HPDE6-E6E7 (cell line): Measurements from ENCODE around the gene GRIN2A.

Source experiments
- DNase-seq: peaks from one replicate; pipeline ENCODE4 v3.0.0; 2011; ENCODE audit warnings: missing footprints; ENCODE audit errors: extremely low spot score

GRIN2A gene

DNA sequence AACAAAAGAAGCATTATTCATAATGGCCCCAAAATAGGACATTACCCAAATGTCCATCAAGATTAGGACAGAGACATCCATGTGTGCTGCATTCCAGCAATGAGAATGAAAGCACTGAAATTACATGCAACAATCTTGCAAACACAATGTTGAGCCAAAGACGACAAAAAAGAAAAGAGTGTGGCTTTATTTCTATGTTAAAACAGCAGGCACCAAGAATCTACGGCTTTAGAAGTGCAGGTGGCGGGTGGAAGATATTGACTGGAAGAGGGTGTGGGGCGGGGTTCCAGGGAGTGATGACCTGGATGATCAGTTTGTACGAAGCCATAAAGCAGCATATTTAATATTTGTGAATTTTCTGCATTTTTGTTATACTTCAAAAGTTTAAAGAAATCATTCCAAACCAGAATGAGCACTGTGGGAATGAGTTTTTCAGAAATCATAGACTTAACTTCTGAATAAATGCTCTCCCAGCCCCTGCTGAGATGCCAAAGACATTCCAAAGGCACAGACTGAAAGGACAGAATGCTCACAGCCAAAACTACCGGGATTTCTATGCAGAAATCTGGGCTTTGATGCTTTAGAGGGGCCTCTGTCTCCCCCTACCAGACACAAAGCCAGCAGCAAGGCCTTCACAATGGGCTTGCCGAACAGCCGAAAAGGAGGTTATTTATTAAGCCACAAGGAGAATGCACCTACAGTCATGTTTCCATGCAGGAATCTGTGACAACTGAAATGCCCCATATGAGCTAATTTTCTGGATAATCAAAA, 361.6 kb downstream of the GRIN2A start:
- no peak for DNase-seq

DNA sequence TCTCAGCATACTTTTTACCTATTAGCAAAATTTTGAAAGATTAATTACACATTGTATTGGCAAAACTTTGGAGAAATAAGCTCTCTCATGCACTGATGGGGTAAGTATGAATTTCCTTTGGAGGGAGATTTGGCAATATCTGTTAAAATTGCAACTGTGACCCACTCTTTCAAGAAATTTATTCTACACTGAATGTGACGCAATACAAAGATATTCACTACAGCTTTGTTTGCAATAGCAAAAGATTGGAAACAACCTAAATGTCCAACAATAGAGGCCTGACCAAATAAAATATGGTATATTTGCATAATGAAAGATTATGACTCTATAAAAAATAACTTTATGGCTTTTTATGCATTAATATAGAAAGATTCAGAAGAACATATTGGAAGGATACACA, 363.5 kb downstream of the GRIN2A start:
- DNase-seq = no peak

DNA sequence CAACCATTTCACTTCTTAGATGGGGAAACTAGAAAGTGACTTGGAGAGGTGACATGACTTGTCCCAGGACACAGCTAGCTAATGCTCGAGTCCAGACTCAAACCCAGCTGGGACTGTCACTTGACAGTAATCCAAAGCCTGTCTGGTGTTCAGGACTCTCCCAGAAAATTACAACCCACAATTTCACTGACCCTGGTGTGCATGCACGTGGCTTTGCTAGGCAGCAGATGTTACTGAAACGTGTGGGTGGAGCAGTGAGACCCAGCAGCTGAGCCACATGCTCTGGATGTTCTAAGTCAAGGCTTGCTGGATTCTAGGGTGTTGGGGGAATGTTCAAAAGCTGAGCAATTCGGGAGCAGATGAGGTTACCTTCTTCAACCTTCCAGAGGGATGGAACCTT, 364.6 kb downstream of the GRIN2A start:
- no peak for DNase-seq

DNA sequence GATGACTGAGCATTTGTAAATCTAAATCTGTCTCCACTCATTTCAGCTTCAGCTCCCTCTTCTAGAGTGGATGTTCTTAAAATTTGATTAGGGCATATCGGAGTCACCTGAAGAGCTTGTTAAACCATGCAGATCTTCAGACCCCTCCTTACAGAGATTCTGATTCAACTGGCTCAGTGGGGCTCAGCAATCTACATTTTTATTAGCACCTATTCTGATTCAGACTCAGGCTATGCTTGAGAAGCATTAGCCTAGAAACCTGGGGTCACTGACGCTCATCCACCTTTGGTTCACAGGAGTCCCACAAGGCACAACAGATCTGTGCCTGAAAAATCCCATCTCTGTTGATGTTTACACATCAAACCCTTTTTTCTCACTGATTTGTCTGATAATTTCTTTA, 365.6 kb downstream of the GRIN2A start:
- DNase-seq = no peak

DNA sequence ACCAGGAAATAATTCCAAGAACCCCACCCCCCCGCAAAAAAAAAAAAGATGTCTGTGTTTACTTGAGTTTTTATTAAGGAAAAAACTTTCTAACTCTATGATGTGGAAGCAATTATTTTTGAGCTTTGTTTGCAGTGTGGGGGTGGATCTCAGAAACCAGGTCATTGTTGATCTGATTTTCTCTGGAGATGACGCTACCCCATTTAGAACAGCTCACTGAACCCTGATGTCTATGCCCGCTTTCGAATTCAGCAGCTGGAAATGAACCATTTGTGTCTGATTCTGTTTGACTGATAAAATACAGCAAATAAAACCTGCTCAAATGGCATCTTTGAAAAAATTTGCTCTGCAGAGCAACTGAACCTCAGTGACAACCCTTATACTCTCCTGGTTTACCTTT, 368.6 kb downstream of the GRIN2A start:
- DNase-seq = no peak

DNA sequence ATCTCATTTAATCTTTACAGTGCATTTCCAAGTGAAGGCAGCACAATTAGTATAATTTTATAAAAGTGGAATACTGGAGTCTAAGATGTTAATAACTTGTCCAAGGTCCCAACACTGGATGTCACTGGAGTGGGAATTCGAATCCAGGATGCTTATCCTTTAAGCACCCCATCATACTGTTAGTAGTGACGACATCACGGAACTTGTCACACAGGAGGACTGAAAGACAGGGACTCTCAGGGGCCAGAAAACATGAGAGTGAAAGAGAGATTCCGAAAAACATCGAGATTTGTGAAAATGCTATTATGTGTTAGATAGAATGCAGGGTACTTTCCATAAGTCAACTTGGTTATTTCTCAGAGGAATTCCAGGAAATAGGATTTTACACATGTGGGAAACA, 374.0 kb downstream of the GRIN2A start:
- DNase-seq = no peak

DNA sequence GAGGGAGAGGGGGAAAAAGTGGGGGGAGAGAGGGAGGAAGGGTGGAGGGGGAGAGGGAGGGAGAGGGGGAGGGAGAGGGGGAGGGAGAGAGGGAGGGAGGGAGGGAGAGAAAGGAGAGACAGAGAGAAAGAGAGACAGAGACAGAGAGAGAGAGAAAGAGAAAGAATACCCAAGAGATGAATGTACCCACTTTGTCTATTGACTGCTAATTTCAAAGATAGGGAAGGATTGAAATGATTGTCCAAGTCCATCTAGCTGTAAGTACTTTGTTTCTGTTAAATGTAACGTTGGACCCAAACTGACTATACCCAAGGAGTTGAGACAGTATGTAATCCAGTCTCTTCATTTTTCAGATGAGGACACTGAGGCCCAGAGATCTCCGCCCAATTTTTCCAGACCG, 374.9 kb downstream of the GRIN2A start:
- no peak for DNase-seq

DNA sequence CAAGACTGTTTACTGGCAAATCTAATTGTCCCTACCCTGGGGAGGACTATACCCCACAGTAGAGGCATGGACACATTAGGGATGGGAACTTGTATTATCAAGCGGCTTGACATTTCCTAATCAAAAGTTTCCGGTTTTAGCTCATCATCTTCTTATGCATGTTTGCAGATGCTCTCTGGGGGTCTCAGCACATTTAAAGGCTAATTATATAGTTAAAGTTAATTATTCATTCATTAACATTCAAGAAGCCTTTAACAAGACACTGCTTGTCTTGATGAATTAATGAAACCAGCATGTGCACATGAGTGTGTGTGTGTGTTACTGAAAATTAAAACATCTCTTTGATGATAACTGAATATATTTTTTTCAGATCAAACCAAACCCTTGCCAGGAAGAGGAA, 377.1 kb downstream of the GRIN2A start:
- no peak for DNase-seq

DNA sequence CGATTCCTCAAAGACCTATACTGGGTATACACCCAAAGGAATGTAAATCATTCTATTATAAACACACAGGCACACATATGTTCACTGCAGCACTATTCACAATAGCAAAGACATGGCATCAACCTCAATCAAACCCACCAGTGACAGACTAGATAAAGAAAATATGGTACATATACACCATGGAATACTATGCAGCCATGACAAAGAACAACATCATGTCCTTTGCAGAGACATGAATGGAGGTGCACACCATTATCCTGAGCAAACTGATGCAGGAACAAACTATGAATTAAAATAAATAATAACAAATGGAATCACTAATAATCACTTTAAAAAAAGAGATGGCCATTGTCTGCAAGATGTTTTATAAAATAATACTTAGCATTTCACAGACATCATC, 380.1 kb downstream of the GRIN2A start:
- DNase-seq = no peak

DNA sequence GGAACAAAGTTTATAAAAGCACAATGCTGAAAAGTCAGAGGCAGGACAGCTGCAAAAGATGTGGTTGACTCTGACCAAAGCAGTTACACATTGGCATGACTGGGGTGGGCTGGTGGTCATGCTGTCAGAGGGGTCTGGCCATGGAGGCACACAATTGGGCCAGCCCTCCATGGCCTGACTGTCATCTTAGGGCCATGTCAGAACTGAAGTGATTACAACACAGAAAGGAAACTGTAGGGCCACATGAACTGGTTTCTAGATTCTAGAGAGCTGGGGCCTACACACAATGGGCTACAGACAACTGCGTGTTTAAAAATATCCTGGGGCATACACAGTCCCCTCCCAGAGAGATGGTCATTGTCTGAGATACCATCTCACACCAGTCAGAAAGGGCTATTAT, 380.6 kb downstream of the GRIN2A start:
- no peak for DNase-seq

DNA sequence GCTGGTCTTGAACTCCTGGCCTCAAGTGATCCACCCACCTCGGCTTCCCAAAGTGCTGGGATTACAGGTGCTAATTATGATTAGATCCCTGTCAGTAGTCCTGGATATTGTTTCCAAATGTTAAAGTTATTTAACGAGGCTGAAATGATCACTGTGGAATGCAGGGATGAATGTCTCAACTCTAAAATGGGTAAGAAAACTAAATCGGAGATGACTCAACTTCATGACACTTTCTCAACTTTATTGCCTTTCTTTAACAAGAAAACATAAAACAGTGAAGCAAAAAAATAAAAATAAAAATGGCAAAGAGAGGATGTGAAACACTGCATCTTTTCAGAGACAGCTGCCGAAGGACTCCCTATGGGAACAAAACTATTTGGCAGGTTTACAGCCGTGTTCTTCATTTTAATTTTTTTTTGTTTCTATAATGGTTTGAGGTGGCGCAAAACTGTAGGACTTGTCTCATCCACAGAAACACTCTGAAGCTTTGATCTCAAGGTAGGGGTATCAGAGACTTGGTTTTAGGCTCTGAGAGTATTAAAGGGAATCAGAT, 382.0 kb downstream of the GRIN2A start:
- DNase-seq = no peak

DNA sequence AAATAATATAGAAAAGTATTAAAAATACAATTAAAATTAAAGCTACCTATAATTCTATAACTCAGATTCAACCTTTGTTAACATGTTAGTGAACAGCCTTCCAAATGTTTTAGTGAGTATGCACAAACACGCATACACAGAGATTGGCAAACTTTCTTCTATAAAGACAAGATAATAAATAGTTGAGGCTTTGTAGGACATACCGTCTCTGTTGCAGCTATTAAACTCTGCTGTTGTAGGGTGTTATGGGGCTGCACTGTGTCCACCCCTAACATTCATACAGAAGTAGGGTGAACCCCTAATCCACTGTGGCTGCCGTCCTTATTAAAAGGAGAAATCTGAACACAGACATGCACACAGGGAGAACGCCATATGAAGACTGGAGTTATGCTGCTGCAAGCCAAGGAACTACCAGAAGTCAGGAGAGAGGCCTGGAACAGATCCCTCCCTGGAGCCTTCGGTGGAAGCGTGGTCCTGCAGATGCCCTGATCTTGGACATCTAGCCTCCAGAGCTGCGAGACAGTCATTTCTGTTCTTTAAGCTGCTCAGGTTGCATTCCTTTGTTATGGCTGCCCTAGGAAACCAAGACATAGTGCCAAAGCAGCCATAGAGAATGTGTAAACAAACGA, 383.2 kb downstream of the GRIN2A start:
- DNase-seq = no peak

DNA sequence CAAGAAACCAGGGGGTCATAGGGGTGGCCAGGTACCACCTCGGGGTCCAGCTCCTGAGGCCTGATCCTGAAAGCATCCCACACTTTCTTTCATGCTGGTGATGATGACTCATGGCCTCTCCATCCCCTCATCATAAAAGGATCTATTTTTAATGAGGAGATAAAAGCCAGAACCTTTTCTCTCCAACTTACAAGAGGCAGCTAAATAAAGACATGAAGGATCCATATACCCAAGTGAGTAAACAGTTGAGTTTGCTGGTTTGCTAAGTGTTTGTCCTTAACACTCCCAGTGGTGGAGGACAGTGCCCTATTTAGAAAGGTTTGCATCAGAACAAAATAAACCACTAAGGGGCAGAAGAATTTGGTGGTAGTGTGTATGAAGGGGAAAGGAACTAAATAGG, 383.8 kb downstream of the GRIN2A start:
- no peak for DNase-seq

DNA sequence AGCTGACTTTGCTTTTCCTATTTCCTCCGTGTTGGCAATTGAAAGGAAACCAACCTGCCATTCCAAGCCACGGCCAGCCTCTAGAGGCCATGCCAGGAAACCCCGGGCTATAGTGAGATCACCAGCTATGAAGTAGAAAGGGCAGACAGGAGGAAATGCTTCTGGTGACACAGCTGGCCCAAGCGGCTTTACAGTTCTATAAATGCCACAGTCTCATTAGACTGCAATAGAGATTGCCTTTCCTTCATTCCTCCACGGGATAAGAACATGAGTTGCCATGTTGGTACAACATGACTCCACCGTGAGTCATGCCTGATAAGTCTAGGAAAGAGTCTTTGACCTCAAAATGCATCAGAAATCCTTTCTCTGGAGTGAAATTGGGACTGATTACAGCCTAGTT, 384.9 kb downstream of the GRIN2A start:
- no peak for DNase-seq

DNA sequence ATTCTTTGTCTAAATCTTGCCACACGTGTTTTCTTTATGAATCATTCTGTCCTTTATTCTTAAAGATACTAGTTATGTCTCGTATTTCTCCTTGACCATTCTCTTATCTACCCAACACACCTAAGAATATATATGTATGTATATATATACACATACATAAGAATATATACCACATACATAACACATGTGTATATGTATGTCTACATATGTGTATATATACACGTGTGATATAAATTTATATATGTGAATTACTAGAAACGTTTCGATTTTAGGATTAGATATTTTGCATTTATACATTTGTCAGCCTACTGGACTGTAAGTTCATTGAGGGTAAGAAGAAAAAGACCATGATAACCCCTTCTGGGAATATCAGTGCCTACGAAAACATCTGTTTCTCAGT, 388.6 kb downstream of the GRIN2A start:
- DNase-seq = no peak

DNA sequence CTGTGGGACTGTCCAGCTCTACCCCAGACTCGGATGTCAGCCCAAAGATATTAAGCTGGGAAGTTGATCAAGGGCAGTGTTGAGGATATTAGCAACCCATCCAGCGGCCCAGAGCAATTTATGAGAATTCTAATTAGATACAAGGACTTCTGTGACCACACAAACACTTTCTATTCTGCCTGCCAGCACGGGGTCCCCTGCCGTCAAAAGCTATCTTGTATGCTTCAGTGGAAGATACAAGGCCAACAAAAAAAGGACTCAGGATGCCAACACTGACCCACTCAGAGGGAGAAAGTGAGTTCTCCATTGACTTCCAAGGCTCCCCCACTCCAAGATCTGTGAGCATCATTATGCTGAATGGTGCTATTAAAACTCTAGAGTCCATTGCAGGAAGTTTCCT, 390.7 kb downstream of the GRIN2A start:
- no peak for DNase-seq

DNA sequence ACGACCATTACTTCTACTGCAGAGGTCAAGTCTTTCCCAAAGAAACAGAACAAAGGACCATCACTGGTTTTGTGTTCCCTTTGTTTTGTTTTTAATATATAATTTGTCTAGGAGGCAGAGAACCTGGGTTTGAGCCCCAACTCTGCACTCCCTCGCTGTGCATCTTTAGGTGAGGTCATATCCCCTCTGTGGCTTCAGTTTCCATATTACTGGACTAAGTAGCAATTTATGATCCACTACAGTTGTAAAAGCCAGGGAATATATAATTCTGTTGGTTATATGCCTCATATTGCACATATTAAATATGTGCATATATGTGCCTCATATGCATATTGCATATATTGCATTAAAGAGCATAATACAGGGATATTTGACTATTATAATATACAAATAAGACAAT, 392.0 kb downstream of the GRIN2A start:
- DNase-seq = no peak

DNA sequence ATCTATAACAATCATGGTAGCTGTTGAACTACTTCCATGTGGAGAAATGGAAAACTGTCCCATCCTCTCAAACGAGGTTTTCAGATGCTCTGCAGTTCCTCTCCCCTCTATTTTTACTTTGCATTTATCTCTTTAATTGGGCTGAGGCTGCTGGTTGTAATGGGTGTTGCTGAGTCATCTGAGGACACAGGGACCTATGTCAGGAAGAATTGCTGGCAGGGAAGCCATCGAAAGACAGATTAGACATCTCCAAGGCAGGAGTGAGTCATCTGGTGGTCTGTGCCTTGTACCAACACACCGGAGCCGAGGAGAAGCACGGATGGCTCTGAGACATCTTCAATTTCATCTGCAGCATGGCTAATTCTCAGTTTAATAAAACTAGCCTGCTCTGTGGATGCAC, 394.5 kb downstream of the GRIN2A start:
- no peak for DNase-seq

DNA sequence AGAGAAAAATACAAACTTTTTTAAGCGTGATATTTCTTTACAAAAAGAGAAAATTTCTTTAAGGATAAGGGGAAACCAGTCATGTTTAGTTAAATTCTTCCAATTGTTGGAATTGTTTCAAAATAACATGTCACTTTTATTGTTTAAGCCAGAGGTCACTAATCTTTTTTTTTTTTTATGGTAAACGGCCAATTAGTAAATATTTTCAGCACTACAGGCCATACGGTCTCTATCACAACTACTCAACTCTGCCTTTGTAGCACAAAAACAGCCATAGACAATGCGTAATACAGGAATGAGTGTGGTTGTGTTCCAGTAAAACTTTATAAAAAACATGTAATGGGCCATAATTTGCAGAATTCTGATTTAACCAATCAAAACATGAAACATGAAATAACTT, 401.4 kb downstream of the GRIN2A start:
- DNase-seq = no peak

DNA sequence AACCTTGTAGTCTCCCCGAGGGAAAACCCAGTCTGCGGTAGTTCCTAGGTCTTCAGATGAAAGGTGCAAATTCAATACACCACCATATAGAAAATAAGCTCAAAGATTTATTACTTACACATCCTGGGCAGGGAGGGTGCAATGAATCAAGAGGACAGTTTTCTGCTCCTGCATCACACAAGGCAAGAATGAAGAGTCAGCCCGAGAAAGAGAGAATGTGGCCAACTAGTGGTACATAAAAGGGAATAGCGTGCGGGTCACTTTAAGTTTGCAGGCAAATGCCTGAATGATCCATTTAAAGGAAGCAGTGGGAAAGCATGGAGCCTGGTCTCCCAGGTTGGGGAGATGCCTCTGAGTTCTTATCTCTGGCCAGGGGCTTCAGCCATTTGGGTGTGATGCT, 403.4 kb downstream of the GRIN2A start:
- DNase-seq = no peak

DNA sequence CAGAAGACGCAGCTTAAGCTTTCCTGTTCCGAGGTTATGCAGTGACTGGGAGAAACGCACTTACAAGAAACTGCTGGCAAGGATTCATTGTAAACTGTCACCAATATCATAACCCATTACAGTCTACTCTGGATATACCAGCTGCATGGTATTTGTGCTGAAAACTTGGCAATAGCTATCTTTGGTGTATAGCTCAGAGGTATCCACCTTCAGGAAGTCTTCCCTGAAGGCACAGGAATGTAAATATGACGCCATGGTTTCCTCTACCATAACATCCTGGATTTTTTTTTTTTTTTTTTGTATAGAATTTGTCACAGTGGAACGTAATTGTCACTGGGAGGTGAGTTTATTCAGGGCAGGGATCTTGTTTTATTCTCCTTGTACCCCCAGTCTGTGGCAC, 406.2 kb downstream of the GRIN2A start:
- no peak for DNase-seq

DNA sequence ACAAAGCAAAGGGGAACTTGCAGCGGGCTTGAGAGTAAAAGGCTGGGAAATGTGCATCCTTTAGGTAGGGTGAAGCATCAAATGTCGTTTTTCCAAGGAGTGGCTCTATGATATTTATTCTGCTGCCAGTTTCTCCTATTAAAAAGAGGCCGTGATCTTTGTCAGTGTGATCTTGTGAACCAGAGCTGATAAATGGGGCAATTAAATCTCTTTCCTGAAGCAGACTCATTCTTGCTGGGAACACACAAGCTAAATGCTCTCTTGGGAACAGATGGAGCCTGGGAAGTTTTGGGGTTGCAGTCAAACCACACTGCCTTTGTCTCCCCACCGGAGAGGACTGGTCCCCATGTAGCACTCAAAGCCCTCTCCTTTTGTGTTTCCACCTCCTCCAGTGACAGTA, 408.9 kb downstream of the GRIN2A start:
- DNase-seq = no peak

DNA sequence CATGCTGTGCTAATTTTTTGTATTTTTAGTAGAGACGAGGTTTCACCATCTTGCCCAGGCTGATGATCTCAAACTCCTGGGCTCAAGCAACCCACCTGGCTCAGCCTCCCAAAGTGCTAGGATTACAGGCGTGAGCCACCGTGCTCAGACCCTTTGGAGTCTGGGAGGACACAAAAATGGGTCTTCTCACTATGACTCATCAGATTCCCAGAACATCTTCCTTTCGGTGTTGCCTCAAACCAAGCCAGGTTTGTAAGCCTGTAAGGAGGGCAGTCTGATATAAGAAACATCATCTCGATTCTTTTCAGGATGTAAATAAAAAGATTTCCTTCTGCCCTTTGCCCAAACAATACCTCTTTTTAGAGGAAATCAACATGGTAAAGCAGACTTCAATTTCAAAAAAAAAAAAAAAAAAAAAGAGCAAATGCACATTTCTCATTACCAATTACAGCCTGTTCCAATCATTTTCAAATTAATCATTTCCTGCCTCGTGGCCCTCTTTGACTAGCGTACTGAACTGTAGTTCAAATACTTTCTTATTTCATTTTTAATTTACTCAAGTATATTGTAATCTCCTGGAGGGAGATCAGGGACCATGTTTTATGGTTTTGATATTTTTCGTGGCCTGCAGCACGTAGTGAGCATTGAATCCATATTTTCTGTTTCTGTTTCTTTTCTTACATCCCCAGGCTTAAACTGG, 409.6 kb downstream of the GRIN2A start:
- no peak for DNase-seq
